Osteocyte (in vitro differentiated cells): ENCODE data around the gene DARS1. TPM values are rescaled to one million over a fixed set of nuclear protein-coding genes. Genes with fewer than 3 reads are reported as not detected.

Source experiments
- DNase-seq: peaks from one replicate; pipeline ENCODE4 v3.0.0; 2021; ENCODE audit warnings: mixed read lengths; ENCODE audit not compliant: unreplicated experiment; ENCODE audit errors: extremely low spot score
- H3K27ac Mint-ChIP-seq: one replicate; pipeline ENCODE4 v1.8.0; 2021; ENCODE audit warnings: mild to moderate bottlenecking, mixed read lengths; ENCODE audit not compliant: unreplicated experiment
- H3K27me3 Mint-ChIP-seq: one replicate; pipeline ENCODE4 v1.8.0; 2021; ENCODE audit warnings: mixed read lengths; ENCODE audit not compliant: unreplicated experiment
- H3K36me3 Mint-ChIP-seq: one replicate; pipeline ENCODE4 v1.8.0; 2021; ENCODE audit warnings: mixed read lengths; ENCODE audit not compliant: unreplicated experiment
- H3K4me1 Mint-ChIP-seq: one replicate; pipeline ENCODE4 v1.8.0; 2021; ENCODE audit warnings: mixed read lengths; ENCODE audit not compliant: unreplicated experiment
- H3K4me3 Mint-ChIP-seq: one replicate; pipeline ENCODE4 v1.8.0; 2021; ENCODE audit warnings: mild to moderate bottlenecking, moderate library complexity, mixed read lengths; ENCODE audit not compliant: unreplicated experiment
- H3K9me3 Mint-ChIP-seq: one replicate; pipeline ENCODE4 v1.8.0; 2021; ENCODE audit warnings: mixed read lengths; ENCODE audit not compliant: unreplicated experiment
- CTCF ChIP-seq: fragments of 200-600 bp; sonication (generic); IDR thresholded peaks from 2 replicates; pipeline ENCODE4 v1.5.0; 2021; ENCODE audit warnings: antibody characterized with exemption, mild to moderate bottlenecking, moderate library complexity
- total RNA-seq: library from RNA; stranded (reverse); gene quantifications from 2 replicates; pipeline ENCODE4 v1.2.1, GENCODE V29; 2021

DARS1 gene
- total RNA-seq, 1 donor from 2014 or later, result 48.3 TPM

- H3K4me3 Mint-ChIP-seq, result no peak overlapping the region
- peaks cover 5% of the 10 kb centered on the region for H3K36me3 Mint-ChIP-seq
- H3K27me3 Mint-ChIP-seq, result no peaks in the 10 kb centered on the region
- no peak for DNase-seq
- no peaks in the 10 kb centered on the region for H3K4me1 Mint-ChIP-seq
- peak; percentile 57 for TF ChIP-seq CTCF
- no peaks in the 10 kb centered on the region for H3K9me3 Mint-ChIP-seq
- no peak overlapping the region for H3K27ac Mint-ChIP-seq
Measured at GRCh38 chr2:135916207-135916606, 69.2 kb downstream of the DARS1 start.

- Mint-ChIP-seq H3K36me3 (peaks cover 13% of the 10 kb centered on the region), H3K27me3 (no peaks in the 10 kb centered on the region), H3K27ac (no peak overlapping the region), H3K4me1 (peaks cover 5% of the 10 kb centered on the region), H3K4me3 (no peak overlapping the region), H3K9me3 (no peaks in the 10 kb centered on the region)
- TF ChIP-seq CTCF, result no peak
- DNase-seq, result no peak
Measured at GRCh38 chr2:135914485-135914884, 70.9 kb downstream of the DARS1 start.

- TF ChIP-seq CTCF, result peak; percentile 73
- no peak overlapping the region for H3K4me3 Mint-ChIP-seq
- no peaks in the 10 kb centered on the region for H3K9me3 Mint-ChIP-seq
- H3K27ac Mint-ChIP-seq, result no peak overlapping the region
- DNase-seq, result no peak
- peaks cover 15% of the 10 kb centered on the region for H3K36me3 Mint-ChIP-seq
- no peaks in the 10 kb centered on the region for H3K27me3 Mint-ChIP-seq
- peaks cover 5% of the 10 kb centered on the region for H3K4me1 Mint-ChIP-seq
Measured at GRCh38 chr2:135913727-135914365, 71.6 kb downstream of the DARS1 start.

GRCh38 chr2:135909976-135910375, 75.5 kb downstream of the DARS1 start:
- Mint-ChIP-seq H3K9me3 (no peaks in the 10 kb centered on the region), H3K36me3 (peaks cover 42% of the 10 kb centered on the region), H3K27ac (no peak overlapping the region), H3K27me3 (no peaks in the 10 kb centered on the region), H3K4me3 (no peak overlapping the region), H3K4me1 (peaks cover 5% of the 10 kb centered on the region)
- DNase-seq, result no peak
- no peak for TF ChIP-seq CTCF

GRCh38 chr2:135905679-135906078, 79.7 kb downstream of the DARS1 start:
- peaks cover 5% of the 10 kb centered on the region for H3K4me1 Mint-ChIP-seq
- no peaks in the 10 kb centered on the region for H3K27me3 Mint-ChIP-seq
- H3K4me3 Mint-ChIP-seq, result no peak overlapping the region
- TF ChIP-seq CTCF, result no peak
- H3K9me3 Mint-ChIP-seq, result no peaks in the 10 kb centered on the region
- H3K36me3 Mint-ChIP-seq, result peaks cover 45% of the 10 kb centered on the region
- H3K27ac Mint-ChIP-seq, result no peak overlapping the region
- DNase-seq, result no peak
